Measurements from ENCODE around the gene SORL1. TPM values are rescaled to one million over a fixed set of nuclear protein-coding genes. Genes with fewer than 3 reads are reported as not detected.
"Not testable (repeated sequence)": the region's sequence is repeated elsewhere in the genome, so short reads cannot be mapped to it uniquely, and the experiment has no call there.

The SORL1 gene, protein sequence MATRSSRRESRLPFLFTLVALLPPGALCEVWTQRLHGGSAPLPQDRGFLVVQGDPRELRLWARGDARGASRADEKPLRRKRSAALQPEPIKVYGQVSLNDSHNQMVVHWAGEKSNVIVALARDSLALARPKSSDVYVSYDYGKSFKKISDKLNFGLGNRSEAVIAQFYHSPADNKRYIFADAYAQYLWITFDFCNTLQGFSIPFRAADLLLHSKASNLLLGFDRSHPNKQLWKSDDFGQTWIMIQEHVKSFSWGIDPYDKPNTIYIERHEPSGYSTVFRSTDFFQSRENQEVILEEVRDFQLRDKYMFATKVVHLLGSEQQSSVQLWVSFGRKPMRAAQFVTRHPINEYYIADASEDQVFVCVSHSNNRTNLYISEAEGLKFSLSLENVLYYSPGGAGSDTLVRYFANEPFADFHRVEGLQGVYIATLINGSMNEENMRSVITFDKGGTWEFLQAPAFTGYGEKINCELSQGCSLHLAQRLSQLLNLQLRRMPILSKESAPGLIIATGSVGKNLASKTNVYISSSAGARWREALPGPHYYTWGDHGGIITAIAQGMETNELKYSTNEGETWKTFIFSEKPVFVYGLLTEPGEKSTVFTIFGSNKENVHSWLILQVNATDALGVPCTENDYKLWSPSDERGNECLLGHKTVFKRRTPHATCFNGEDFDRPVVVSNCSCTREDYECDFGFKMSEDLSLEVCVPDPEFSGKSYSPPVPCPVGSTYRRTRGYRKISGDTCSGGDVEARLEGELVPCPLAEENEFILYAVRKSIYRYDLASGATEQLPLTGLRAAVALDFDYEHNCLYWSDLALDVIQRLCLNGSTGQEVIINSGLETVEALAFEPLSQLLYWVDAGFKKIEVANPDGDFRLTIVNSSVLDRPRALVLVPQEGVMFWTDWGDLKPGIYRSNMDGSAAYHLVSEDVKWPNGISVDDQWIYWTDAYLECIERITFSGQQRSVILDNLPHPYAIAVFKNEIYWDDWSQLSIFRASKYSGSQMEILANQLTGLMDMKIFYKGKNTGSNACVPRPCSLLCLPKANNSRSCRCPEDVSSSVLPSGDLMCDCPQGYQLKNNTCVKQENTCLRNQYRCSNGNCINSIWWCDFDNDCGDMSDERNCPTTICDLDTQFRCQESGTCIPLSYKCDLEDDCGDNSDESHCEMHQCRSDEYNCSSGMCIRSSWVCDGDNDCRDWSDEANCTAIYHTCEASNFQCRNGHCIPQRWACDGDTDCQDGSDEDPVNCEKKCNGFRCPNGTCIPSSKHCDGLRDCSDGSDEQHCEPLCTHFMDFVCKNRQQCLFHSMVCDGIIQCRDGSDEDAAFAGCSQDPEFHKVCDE (N-terminal part only)
- total RNA-seq (ENCODE audit: unreplicated experiment) = 4.6 TPM
- long read RNA-seq, partial matches to known transcripts = 1 of 2 reads
- long read RNA-seq, other reads (novel, unspliced or antisense) = 1 of 2 reads

- H3K36me3 Mint-ChIP-seq (ENCODE audit: low read depth, unreplicated experiment) = no peaks in the 10 kb centered on the region
- H3K27ac Mint-ChIP-seq (ENCODE audit: unreplicated experiment) = peak within 1 kb of the TSS; percentile 2
- DNase-seq (ENCODE audit: low spot score) = peak; percentile 84
- peaks cover 8% of the 10 kb centered on the region for H3K27me3 Mint-ChIP-seq (ENCODE audit: unreplicated experiment)
- no peaks in the 10 kb centered on the region for H3K9me3 Mint-ChIP-seq (ENCODE audit: unreplicated experiment)
- TF ChIP-seq, protein P1, sequence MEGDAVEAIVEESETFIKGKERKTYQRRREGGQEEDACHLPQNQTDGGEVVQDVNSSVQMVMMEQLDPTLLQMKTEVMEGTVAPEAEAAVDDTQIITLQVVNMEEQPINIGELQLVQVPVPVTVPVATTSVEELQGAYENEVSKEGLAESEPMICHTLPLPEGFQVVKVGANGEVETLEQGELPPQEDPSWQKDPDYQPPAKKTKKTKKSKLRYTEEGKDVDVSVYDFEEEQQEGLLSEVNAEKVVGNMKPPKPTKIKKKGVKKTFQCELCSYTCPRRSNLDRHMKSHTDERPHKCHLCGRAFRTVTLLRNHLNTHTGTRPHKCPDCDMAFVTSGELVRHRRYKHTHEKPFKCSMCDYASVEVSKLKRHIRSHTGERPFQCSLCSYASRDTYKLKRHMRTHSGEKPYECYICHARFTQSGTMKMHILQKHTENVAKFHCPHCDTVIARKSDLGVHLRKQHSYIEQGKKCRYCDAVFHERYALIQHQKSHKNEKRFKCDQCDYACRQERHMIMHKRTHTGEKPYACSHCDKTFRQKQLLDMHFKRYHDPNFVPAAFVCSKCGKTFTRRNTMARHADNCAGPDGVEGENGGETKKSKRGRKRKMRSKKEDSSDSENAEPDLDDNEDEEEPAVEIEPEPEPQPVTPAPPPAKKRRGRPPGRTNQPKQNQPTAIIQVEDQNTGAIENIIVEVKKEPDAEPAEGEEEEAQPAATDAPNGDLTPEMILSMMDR (IDR thresholded peaks at IDR 0.05; ENCODE audit: unreplicated experiment) = peak; percentile 60
- peak within 1 kb of the TSS; percentile 95 for H3K4me3 Mint-ChIP-seq (ENCODE audit: unreplicated experiment)
- H3K4me1 Mint-ChIP-seq (ENCODE audit: unreplicated experiment) = peaks cover 10% of the 10 kb centered on the region
Observed at GRCh38 chr11:121451986-121452608, at the start of gene SORL1. Gene SORL1 (plus strand): TSS chr11:121452314. CDS start chr11:121452332, 18 bp downstream.

DNA sequence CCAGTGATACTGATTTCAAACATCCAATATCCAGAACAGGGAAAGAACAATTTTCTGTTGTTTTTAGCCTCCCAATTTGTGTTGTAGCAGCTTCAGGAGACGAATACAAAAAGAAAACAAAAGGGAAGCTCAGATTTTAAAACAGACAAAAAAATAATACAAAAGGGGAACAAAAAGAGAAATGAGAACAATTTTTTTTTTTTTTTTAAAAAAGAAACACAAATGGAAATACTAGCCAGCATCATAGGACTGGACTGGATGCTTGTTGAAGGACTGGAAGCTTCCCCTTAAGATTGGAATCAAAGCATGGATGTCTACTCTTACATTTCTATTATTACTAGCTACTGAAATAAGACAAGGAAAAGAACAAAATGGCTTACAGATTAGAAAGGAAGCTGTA is 46.5 kb upstream of the SORL1 start:
- Mint-ChIP-seq H3K27ac (ENCODE audit: unreplicated experiment) (no peak overlapping the region), H3K4me3 (ENCODE audit: unreplicated experiment) (no peak overlapping the region), H3K27me3 (ENCODE audit: unreplicated experiment) (peaks cover 2% of the 10 kb centered on the region), H3K9me3 (ENCODE audit: unreplicated experiment) (no peaks in the 10 kb centered on the region), H3K36me3 (ENCODE audit: low read depth, unreplicated experiment) (no peaks in the 10 kb centered on the region), H3K4me1 (ENCODE audit: unreplicated experiment) (no peaks in the 10 kb centered on the region)
- DNase-seq (ENCODE audit: low spot score) = no peak
- TF ChIP-seq, protein P1 (IDR thresholded peaks at IDR 0.05; ENCODE audit: unreplicated experiment) = no peak

DNA sequence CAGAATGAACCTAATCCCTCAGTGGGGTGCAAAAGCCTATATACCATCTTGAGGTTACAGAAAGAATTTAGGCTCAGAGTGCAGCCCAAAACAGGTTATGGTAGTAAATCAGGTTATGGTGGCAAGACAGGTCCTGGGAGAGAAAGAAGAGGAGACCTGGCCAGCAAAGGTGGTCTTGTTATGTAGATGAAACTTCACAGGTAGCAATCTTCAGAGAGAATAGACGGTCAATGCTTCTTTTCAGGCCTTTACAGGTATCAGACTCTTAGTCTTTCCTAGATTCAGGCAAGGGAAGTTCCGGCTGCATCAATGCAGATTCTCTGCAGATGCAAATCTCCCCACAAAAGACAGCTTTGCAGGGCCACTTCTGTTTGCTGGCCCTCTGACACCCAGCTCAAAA is 45.8 kb upstream of the SORL1 start:
- no peak for DNase-seq (ENCODE audit: low spot score)
- H3K36me3 Mint-ChIP-seq (ENCODE audit: low read depth, unreplicated experiment) = no peaks in the 10 kb centered on the region
- TF ChIP-seq, protein P1 (IDR thresholded peaks at IDR 0.05; ENCODE audit: unreplicated experiment) = no peak
- H3K4me1 Mint-ChIP-seq (ENCODE audit: unreplicated experiment) = no peaks in the 10 kb centered on the region
- H3K27ac Mint-ChIP-seq (ENCODE audit: unreplicated experiment) = no peak overlapping the region
- H3K4me3 Mint-ChIP-seq (ENCODE audit: unreplicated experiment) = no peak overlapping the region
- no peaks in the 10 kb centered on the region for H3K9me3 Mint-ChIP-seq (ENCODE audit: unreplicated experiment)
- peaks cover under 1% of the 10 kb centered on the region for H3K27me3 Mint-ChIP-seq (ENCODE audit: unreplicated experiment)

DNA sequence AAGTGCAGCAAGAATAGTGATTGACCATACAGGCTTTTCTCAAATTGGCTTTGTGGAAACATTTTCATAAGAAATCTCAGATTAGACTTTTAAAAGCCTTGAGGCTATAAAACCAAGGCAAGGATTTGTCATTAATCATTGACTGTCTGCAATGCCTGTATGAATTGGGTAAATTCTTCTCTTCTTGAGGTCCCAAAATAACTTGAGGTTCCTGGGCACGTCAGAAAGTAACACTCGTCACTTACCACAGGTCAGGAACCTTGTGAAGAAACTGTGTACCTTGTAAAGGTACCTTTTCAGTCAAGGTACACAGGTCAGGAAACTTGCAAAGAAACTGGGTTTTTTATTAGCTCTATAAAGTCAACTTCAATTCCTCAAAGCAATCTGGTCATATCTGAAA is 43.3 kb upstream of the SORL1 start:
- Mint-ChIP-seq H3K27me3 (ENCODE audit: unreplicated experiment) (no peaks in the 10 kb centered on the region), H3K4me1 (ENCODE audit: unreplicated experiment) (no peaks in the 10 kb centered on the region), H3K9me3 (ENCODE audit: unreplicated experiment) (no peaks in the 10 kb centered on the region), H3K4me3 (ENCODE audit: unreplicated experiment) (no peak overlapping the region), H3K36me3 (ENCODE audit: low read depth, unreplicated experiment) (no peaks in the 10 kb centered on the region), H3K27ac (ENCODE audit: unreplicated experiment) (no peak overlapping the region)
- TF ChIP-seq, protein P1 (IDR thresholded peaks at IDR 0.05; ENCODE audit: unreplicated experiment) = no peak
- DNase-seq (ENCODE audit: low spot score) = no peak

GRCh38 chr11:121410041-121410440 is 42.1 kb upstream of the SORL1 start:
- not testable (repeated sequence) for H3K27me3 Mint-ChIP-seq (ENCODE audit: unreplicated experiment)

GRCh38 chr11:121411330-121411729 is 40.8 kb upstream of the SORL1 start:
- H3K36me3 Mint-ChIP-seq (ENCODE audit: low read depth, unreplicated experiment); H3K27me3 Mint-ChIP-seq (ENCODE audit: unreplicated experiment); H3K9me3 Mint-ChIP-seq (ENCODE audit: unreplicated experiment); H3K4me3 Mint-ChIP-seq (ENCODE audit: unreplicated experiment); H3K27ac Mint-ChIP-seq (ENCODE audit: unreplicated experiment); H3K4me1 Mint-ChIP-seq (ENCODE audit: unreplicated experiment); DNase-seq (ENCODE audit: low spot score): not testable (repeated sequence)

More at GRCh38 chr11:121410041-121410440, 42.1 kb upstream of the SORL1 start:
- not testable (repeated sequence) for H3K27ac Mint-ChIP-seq (ENCODE audit: unreplicated experiment); H3K36me3 Mint-ChIP-seq (ENCODE audit: low read depth, unreplicated experiment); H3K4me3 Mint-ChIP-seq (ENCODE audit: unreplicated experiment); H3K4me1 Mint-ChIP-seq (ENCODE audit: unreplicated experiment); H3K9me3 Mint-ChIP-seq (ENCODE audit: unreplicated experiment); DNase-seq (ENCODE audit: low spot score)
